Hepatocyte (in vitro differentiated cells): ENCODE results near the gene PLBD1. TPM values are rescaled to one million over a fixed set of nuclear protein-coding genes. Genes with fewer than 3 reads are reported as not detected.

ENCODE experiments used
- DNase-seq: peaks from one replicate; pipeline ENCODE4 v3.0.0-alpha.2; 2016; ENCODE audit warnings: low spot score
- H2AFZ ChIP-seq: fragments of 200-600 bp; sonication (generic); 2 replicates; pipeline ENCODE4 v1.6.0; 2016; ENCODE audit warnings: antibody characterized with exemption, mild to moderate bottlenecking
- H3K27ac ChIP-seq: fragments of 200-600 bp; sonication (generic); 2 replicates; pipeline ENCODE4 v1.5.1; 2016; ENCODE audit warnings: mild to moderate bottlenecking
- H3K27me3 ChIP-seq: fragments of 200-600 bp; sonication (generic); 2 replicates; pipeline ENCODE4 v1.6.1; 2016
- H3K36me3 ChIP-seq: fragments of 200-600 bp; sonication (generic); replicated peaks from 2 replicates; pipeline ENCODE4 v1.5.1; 2016; ENCODE audit warnings: low read depth; ENCODE audit not compliant: insufficient read depth
- H3K4me1 ChIP-seq: fragments of 200-600 bp; sonication (generic); 2 replicates; pipeline ENCODE4 v1.5.1; 2016; ENCODE audit warnings: mild to moderate bottlenecking, moderate library complexity; ENCODE audit not compliant: insufficient read depth
- H3K4me2 ChIP-seq: fragments of 200-600 bp; sonication (generic); 2 replicates; pipeline ENCODE4 v1.6.0; 2016
- H3K4me3 ChIP-seq: fragments of 200-600 bp; sonication (generic); 2 replicates; pipeline ENCODE4 v1.5.1; 2016; ENCODE audit warnings: mild to moderate bottlenecking
- H3K79me2 ChIP-seq: fragments of 200-600 bp; sonication (generic); 2 replicates; pipeline ENCODE4 v1.6.0; 2017; ENCODE audit warnings: mild to moderate bottlenecking
- H3K9me2 ChIP-seq: fragments of 200-600 bp; sonication (generic); replicated peaks from 2 replicates; pipeline ENCODE4 v1.6.0; 2017; ENCODE audit warnings: mild to moderate bottlenecking; ENCODE audit not compliant: insufficient read depth
- H3K9me3 ChIP-seq: fragments of 200-600 bp; sonication (generic); 2 replicates; pipeline ENCODE4 v1.5.1; 2016; ENCODE audit warnings: low read depth, mild to moderate bottlenecking
- H4K20me1 ChIP-seq: fragments of 200-600 bp; sonication (generic); 2 replicates; pipeline ENCODE4 v1.6.0; 2016; ENCODE audit warnings: mild to moderate bottlenecking; ENCODE audit not compliant: insufficient read depth, poor library complexity, severe bottlenecking
- EZH2 ChIP-seq: fragments of 200-600 bp; sonication (generic); IDR thresholded peaks from 2 replicates; pipeline ENCODE4 v1.6.1; 2016; ENCODE audit warnings: antibody characterized with exemption, mild to moderate bottlenecking, borderline replicate concordance
- EZH2phosphoT487 ChIP-seq: fragments of 200-600 bp; sonication (generic); IDR thresholded peaks from one replicate; pipeline ENCODE4 v1.6.1; 2018; ENCODE audit warnings: antibody characterized with exemption, mild to moderate bottlenecking, low read depth, moderate library complexity; ENCODE audit not compliant: unreplicated experiment, severe bottlenecking
- WGBS: methylation state at CpG from one replicate; pipeline ENCODE4 v1.1.6; 2016; ENCODE audit warnings: low lambda C conversion rate; ENCODE audit errors: missing lambda C conversion rate; 5-methylcytosine and 5-hydroxymethylcytosine counted together
- polyA plus RNA-seq: library from polyadenylated mRNA; unstranded; fragments of >200 nt; fragmentation: Nextera tagmentation; extraction: Ambion mirVana; gene quantifications from 2 replicates; pipeline ENCODE4 v1.2.1, GENCODE V29; 2016
- total RNA-seq: library from RNA; depleted of rRNA; stranded (reverse); fragments of >200 nt; gene quantifications from 2 replicates; pipeline ENCODE4 v1.2.3, GENCODE V29; 2014
- TF ChIP-seq, protein P1 (sequence below): fragments of 200-600 bp; sonication (generic); IDR thresholded peaks from 2 replicates; pipeline ENCODE4 v1.5.1; 2016; ENCODE audit warnings: antibody characterized with exemption, mild to moderate bottlenecking; ENCODE audit not compliant: poor library complexity

Gene PLBD1
- total and polyA plus RNA-seq, 2 experiments from 2014 or later = 18.6 to 19.1 TPM

DNA sequence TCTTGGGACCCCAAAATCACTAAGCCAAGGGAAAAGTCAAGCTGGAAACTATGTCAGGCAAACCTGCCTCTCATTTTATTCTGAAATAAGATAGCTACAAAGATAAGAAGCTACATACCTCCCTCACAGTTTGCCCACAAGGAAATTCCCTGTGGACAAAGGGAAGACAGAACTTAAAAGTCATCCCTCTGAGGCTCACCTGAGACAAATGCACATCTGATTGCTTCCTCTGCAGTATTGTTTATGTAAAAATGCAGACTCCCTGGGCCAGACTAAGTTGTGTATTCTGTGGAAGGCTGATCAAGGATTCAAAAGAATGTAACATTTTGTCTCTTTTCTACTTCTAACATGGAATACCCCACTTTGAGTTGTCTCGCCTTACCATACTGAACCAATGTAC, 2.5 kb upstream of the PLBD1 start:
- Histone ChIP-seq H3K27ac (no peak overlapping the region), H3K9me3 (no peaks in the 10 kb centered on the region), H3K4me3 (no peak overlapping the region), H2AFZ (no peak overlapping the region), H3K4me2 (no peak overlapping the region), H3K9me2 (no peaks in the 10 kb centered on the region), H3K36me3 (no peaks in the 10 kb centered on the region), H3K4me1 (peaks cover 3% of the 10 kb centered on the region), H4K20me1 (no peaks in the 10 kb centered on the region), H3K79me2 (peaks cover 2% of the 10 kb centered on the region), H3K27me3 (no peaks in the 10 kb centered on the region)
- WGBS = 96% methylated on average over 1 of the region's 1 CpG
- TF ChIP-seq, protein P1, sequence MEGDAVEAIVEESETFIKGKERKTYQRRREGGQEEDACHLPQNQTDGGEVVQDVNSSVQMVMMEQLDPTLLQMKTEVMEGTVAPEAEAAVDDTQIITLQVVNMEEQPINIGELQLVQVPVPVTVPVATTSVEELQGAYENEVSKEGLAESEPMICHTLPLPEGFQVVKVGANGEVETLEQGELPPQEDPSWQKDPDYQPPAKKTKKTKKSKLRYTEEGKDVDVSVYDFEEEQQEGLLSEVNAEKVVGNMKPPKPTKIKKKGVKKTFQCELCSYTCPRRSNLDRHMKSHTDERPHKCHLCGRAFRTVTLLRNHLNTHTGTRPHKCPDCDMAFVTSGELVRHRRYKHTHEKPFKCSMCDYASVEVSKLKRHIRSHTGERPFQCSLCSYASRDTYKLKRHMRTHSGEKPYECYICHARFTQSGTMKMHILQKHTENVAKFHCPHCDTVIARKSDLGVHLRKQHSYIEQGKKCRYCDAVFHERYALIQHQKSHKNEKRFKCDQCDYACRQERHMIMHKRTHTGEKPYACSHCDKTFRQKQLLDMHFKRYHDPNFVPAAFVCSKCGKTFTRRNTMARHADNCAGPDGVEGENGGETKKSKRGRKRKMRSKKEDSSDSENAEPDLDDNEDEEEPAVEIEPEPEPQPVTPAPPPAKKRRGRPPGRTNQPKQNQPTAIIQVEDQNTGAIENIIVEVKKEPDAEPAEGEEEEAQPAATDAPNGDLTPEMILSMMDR = no peak
- no peak for TF ChIP-seq EZH2
- TF ChIP-seq EZH2phosphoT487 = no peak
- no peak for DNase-seq

DNA sequence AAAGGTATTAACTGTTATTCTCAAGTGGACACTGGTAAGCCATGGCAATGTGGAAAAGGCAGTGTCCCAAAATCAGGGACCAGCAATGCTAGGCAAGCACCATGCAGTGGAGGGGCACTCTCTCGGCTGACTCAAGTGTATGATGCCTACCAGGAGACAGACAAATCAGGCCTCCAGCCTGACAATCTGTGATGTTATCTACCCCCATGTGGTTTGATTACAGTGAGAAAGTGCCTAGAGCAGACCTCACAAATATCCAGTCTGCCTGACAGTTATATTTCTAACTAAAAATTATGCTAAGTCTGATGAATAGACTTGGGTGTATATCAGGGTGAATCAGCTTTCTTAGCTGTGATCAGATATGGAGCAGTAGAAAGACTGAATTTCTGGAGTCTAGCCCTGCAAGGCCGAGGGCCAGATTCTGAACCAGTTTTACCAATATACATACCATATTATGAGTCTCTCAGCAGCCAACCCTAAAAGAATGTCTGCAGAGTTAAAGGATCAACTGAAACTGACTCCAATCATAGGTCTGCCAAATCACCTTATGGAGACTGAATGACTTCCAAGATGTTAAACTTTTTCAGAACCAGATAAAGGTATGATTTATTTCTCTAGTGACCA, 3.2 kb downstream of the PLBD1 start:
- H4K20me1 ChIP-seq = no peaks in the 10 kb centered on the region
- peaks cover 5% of the 10 kb centered on the region for H3K4me1 ChIP-seq
- no peak overlapping the region for H2AFZ ChIP-seq
- H3K9me2 ChIP-seq = no peaks in the 10 kb centered on the region
- WGBS = 65% methylated on average over 2 of the region's 2 CpGs
- H3K27me3 ChIP-seq = no peaks in the 10 kb centered on the region
- H3K9me3 ChIP-seq = no peaks in the 10 kb centered on the region
- no peak overlapping the region for H3K27ac ChIP-seq
- TF ChIP-seq EZH2phosphoT487 = no peak
- TF ChIP-seq, protein P1 = no peak
- TF ChIP-seq EZH2 = no peak
- no peak for DNase-seq
- no peak overlapping the region for H3K4me2 ChIP-seq
- no peaks in the 10 kb centered on the region for H3K36me3 ChIP-seq
- H3K4me3 ChIP-seq = no peak overlapping the region
- peaks cover 2% of the 10 kb centered on the region for H3K79me2 ChIP-seq

DNA sequence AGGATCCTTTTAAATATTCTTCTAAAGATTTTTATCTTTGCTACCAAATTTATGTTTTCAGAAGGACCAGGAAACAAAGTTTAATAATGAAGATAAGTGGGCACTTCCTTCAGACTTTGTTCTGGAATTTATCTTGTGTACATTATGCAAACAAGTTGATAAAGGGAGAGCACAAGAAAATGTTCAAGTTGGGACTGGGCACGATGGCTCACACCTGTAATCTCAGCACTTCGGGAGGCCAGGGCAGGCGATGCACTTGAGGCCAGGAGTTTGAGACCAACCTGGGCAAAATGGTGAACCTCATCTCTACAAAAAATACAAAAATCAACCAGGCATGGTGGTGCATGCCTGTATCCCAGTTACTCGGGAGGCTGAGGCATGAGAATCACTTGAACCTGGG, 4.6 kb downstream of the PLBD1 start:
- Histone ChIP-seq H3K4me1 (peaks cover 5% of the 10 kb centered on the region), H4K20me1 (no peaks in the 10 kb centered on the region), H2AFZ (no peak overlapping the region), H3K79me2 (peaks cover 2% of the 10 kb centered on the region), H3K4me2 (no peak overlapping the region), H3K9me2 (no peaks in the 10 kb centered on the region), H3K27ac (no peak overlapping the region), H3K4me3 (no peak overlapping the region), H3K36me3 (no peaks in the 10 kb centered on the region), H3K9me3 (no peaks in the 10 kb centered on the region), H3K27me3 (no peaks in the 10 kb centered on the region)
- no peak for DNase-seq
- no peak for TF ChIP-seq EZH2phosphoT487
- TF ChIP-seq EZH2 = no peak
- TF ChIP-seq, protein P1 = no peak
- 79% methylated on average over 4 of the region's 4 CpGs for WGBS

DNA sequence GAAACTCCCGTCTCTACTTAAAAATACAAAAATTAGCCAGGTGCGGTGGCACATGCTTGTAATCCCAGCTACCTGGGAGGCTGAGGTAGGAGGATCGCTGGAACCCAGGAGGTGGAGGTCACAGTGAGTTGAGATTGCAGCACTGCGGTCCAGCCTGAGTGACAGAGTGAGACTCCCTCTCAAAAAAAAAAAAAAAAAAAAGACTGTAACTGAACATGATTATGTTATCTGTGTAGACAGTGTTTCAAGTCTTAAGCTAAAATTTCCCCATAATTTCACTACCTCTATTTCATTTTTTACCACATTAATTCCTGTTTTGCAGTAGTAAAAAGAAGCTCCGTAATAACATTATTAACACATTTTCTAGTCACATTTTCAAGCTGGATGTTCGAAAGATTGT, 5.4 kb downstream of the PLBD1 start:
- Histone ChIP-seq H3K9me2 (no peaks in the 10 kb centered on the region), H3K4me2 (no peak overlapping the region), H3K36me3 (no peaks in the 10 kb centered on the region), H2AFZ (no peak overlapping the region), H3K9me3 (no peaks in the 10 kb centered on the region), H3K27ac (no peak overlapping the region), H3K79me2 (peaks cover 2% of the 10 kb centered on the region), H3K27me3 (no peaks in the 10 kb centered on the region), H3K4me1 (peaks cover 5% of the 10 kb centered on the region), H3K4me3 (no peak overlapping the region), H4K20me1 (no peaks in the 10 kb centered on the region)
- WGBS = 92% methylated on average over 6 of the region's 6 CpGs
- no peak for DNase-seq
- TF ChIP-seq EZH2phosphoT487 (no peak), EZH2 (no peak)
- TF ChIP-seq, protein P1 = no peak
